MM.1S (cell line): Measurements from ENCODE around the gene MAGEA9.
"Not testable (repeated sequence)": the region's sequence is repeated elsewhere in the genome, so short reads cannot be mapped to it uniquely, and the experiment has no call there.

Source experiments
- CTCF ChIP-seq: fragments of 300-600 bp; sonication (generic); IDR thresholded peaks from 2 replicates; pipeline ENCODE4 v1.5.1; 2016; ENCODE audit warnings: antibody characterized with exemption, low read length, mixed read lengths
- EZH2 ChIP-seq: fragments of 300-600 bp; sonication (generic); optimal IDR thresholded peaks from 2 replicates; pipeline ENCODE3; 2017; ENCODE audit warnings: low read depth, mild to moderate bottlenecking, antibody characterized with exemption, low read length, mixed read lengths
- EZH2phosphoT487 ChIP-seq: fragments of 300-600 bp; sonication (generic); IDR thresholded peaks from 2 replicates; pipeline ENCODE4 v1.6.1; 2018; ENCODE audit warnings: antibody characterized with exemption, low read length

- not testable (repeated sequence) for TF ChIP-seq CTCF, EZH2, EZH2phosphoT487
These were observed 8.0 kb upstream of the MAGEA9 start, which contains the start of gene HSFX1 for GRCh38 chrX:149773768-149774167.
